HFFc6 (cell line): ENCODE measurements around the gene IQGAP3. TPM values are rescaled to one million over a fixed set of nuclear protein-coding genes. Genes with fewer than 3 reads are reported as not detected.
A peak's percentile ranks its signal among the peaks of the same experiment; 100 is the strongest.

Source experiments
- DNase-seq: peaks from one replicate; pipeline ENCODE4 v3.0.0-alpha.2; 2018
- H3K27ac Mint-ChIP-seq: 2 replicates; pipeline ENCODE4 v1.8.0; 2020; ENCODE audit warnings: mild to moderate bottlenecking, mixed read lengths
- H3K27me3 Mint-ChIP-seq: 2 replicates; pipeline ENCODE4 v1.8.0; 2021; ENCODE audit warnings: mild to moderate bottlenecking, moderate library complexity, mixed read lengths; ENCODE audit not compliant: insufficient read depth
- H3K36me3 Mint-ChIP-seq: 2 replicates; pipeline ENCODE4 v1.8.0; 2021; ENCODE audit warnings: low read depth, mixed read lengths
- H3K4me1 Mint-ChIP-seq: 2 replicates; pipeline ENCODE4 v1.8.0; 2020; ENCODE audit warnings: low read depth, mixed read lengths
- H3K4me3 Mint-ChIP-seq: 2 replicates; pipeline ENCODE4 v1.8.0; 2020; ENCODE audit warnings: mild to moderate bottlenecking, moderate library complexity, mixed read lengths
- H3K9me3 Mint-ChIP-seq: 2 replicates; pipeline ENCODE4 v1.8.0; 2020; ENCODE audit warnings: mild to moderate bottlenecking, mixed read lengths
- total RNA-seq, 6 experiments: library from RNA; stranded (reverse); fragmentation: NEBNext Ultra II Directional; extraction: Animal tissue kit (Norgen Biotek cat#: 25700); gene quantifications; 2 replicates in 1 of 6; 3 replicates in 5 of 6; pipeline ENCODE4 v1.2.3, GENCODE V29; 2021
- TF ChIP-seq, protein P1 (sequence below): fragments of 200-600 bp; sonication (generic); IDR thresholded peaks from 2 replicates; pipeline ENCODE4 v1.5.0; 2021; ENCODE audit warnings: antibody characterized with exemption, mild to moderate bottlenecking

Gene IQGAP3
- total RNA-seq, 6 experiments from 2014 or later, result 13.9 to 33.3 (median 29.0) TPM

DNA sequence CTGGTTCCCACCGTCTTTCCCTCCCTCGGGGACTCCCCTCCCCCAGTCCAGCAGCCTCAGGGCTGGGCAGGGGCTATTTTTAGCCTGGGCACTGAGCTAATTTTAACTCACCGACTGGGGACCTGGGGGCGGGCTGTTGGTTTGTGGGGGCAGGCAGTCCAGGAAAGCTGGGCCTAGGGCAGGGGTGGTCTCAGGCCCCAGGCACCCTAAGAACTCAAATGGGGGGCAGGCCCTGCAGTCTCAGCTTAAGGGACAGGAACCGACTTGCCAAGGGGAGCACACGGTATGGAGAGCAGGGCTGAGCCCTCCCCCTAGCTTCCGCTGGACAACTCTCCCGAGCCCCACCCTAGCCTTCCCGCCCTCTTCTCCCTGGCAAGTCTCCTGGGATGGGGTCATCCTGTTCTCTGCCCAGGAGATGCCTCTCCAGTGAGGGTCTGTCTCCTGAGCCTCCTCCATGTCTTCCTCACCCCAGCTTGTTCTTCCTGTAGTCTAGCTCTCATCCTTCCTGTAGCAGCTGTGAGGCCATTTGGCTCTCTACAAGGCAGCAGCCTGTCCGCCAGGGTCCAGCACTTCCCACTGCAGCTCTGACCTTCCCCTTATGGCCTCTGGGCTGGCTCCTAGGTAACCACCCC is 81.8 kb downstream of the IQGAP3 start:
- TF ChIP-seq, protein P1, sequence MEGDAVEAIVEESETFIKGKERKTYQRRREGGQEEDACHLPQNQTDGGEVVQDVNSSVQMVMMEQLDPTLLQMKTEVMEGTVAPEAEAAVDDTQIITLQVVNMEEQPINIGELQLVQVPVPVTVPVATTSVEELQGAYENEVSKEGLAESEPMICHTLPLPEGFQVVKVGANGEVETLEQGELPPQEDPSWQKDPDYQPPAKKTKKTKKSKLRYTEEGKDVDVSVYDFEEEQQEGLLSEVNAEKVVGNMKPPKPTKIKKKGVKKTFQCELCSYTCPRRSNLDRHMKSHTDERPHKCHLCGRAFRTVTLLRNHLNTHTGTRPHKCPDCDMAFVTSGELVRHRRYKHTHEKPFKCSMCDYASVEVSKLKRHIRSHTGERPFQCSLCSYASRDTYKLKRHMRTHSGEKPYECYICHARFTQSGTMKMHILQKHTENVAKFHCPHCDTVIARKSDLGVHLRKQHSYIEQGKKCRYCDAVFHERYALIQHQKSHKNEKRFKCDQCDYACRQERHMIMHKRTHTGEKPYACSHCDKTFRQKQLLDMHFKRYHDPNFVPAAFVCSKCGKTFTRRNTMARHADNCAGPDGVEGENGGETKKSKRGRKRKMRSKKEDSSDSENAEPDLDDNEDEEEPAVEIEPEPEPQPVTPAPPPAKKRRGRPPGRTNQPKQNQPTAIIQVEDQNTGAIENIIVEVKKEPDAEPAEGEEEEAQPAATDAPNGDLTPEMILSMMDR, result peak; percentile 70
- no peak for DNase-seq
- Mint-ChIP-seq H3K4me3 (peak overlapping the region; percentile 75), H3K9me3 (no peaks in the 10 kb centered on the region), H3K4me1 (peaks cover 83% of the 10 kb centered on the region), H3K36me3 (peaks cover 24% of the 10 kb centered on the region), H3K27ac (peak overlapping the region; percentile 80), H3K27me3 (peaks cover 8% of the 10 kb centered on the region; the same call in 1 of the 2 replicates)

DNA sequence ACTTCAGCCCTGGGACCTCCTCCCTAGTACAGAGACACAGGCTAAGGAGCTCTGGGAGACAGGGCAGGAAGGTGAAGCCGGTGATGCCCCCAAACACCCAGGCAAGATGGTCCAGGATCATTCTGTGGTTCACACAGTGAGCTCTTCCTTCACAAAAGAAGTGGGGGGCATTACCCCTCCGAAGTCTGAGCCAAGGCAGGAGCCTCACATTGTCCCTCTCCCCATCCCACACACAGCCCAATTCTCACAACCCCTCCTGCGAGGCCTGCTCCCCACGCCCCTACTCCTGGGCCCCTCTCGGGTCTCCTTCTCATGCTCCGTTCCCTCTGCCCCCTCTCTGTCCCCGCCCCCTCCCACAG is 82.5 kb downstream of the IQGAP3 start:
- Mint-ChIP-seq H3K4me1 (peaks cover 77% of the 10 kb centered on the region), H3K36me3 (peaks cover 20% of the 10 kb centered on the region), H3K27ac (peak overlapping the region; percentile 80), H3K9me3 (no peaks in the 10 kb centered on the region), H3K27me3 (peaks cover 8% of the 10 kb centered on the region; the same call in 1 of the 2 replicates), H3K4me3 (peak overlapping the region; percentile 75)
- TF ChIP-seq, protein P1, result no peak
- DNase-seq, result no peak

DNA sequence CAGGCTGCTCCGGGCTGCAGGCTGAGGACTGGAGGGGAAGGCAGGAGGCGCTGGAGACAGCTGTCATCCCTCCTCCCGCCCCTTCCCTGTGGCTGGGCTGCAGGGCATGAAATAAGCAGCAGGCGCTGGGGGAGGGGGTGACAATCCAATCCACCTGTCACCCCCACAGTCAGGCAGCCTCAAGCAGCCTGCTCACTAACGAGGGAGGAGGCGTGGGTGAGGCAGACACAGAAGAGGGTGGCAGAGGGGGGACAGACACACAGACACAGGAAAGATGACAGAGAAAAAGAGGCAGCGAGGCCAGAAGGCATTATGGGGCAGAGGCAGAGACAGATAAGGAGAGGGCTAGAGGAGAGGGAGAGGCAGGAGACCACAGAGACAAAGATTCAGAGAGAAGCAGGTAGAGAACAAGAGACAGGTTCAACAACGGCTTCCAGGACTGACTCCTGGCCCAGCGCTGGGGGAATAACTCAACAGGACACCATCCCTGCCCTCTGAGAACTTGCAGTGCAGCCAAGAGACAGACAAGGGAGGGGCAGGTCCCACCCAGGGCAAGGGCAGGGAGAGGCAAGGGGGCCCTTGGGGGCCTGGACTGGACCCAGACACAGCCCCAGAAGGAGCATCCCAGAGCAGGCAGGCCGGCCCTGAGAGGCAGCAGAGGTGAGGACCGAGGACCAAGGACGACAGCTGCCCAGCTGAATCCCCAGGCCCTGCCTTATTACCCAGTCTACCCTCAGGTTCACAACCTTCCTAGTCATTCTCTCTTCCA is 83.0 kb downstream of the IQGAP3 start:
- H3K27me3 Mint-ChIP-seq, result peaks cover 8% of the 10 kb centered on the region; the same call in 1 of the 2 replicates
- H3K4me1 Mint-ChIP-seq, result peaks cover 78% of the 10 kb centered on the region
- H3K4me3 Mint-ChIP-seq, result peak overlapping the region; percentile 75
- no peak for DNase-seq
- TF ChIP-seq, protein P1, result peak; percentile 50; the same call in 1 of the 2 replicates
- H3K27ac Mint-ChIP-seq, result peak overlapping the region; percentile 80
- peaks cover 19% of the 10 kb centered on the region for H3K36me3 Mint-ChIP-seq
- H3K9me3 Mint-ChIP-seq, result no peaks in the 10 kb centered on the region

DNA sequence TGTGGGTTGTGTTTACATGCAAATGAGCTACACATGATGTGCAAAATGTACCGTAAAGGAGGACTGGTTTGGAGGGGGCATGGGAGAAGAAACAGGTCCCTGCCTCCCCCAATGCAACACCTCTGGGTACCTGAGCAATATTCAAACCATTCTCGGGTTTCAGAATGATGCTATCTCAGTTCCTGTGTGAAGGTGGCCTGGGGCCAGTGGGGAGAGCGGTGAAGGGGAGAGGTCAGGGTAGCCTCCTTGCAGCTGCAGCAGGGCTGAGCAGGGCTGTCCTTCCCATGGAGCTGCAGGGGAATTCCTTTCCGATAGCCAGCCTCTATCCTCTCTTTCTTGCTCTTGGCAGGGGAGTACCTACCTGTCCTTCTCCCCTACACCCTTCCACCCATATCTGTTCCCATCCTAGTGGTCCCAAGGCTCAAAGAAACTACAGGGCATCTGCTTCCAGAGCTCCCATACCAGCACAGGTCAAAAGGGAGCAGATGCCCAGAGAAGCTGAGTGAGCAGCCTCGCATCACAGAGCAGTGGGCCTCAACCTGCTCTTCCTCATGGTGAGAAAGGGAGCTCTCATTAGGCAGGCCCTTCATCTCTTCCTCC is 83.7 kb downstream of the IQGAP3 start:
- TF ChIP-seq, protein P1, result no peak
- peaks cover 81% of the 10 kb centered on the region for H3K4me1 Mint-ChIP-seq

DNA sequence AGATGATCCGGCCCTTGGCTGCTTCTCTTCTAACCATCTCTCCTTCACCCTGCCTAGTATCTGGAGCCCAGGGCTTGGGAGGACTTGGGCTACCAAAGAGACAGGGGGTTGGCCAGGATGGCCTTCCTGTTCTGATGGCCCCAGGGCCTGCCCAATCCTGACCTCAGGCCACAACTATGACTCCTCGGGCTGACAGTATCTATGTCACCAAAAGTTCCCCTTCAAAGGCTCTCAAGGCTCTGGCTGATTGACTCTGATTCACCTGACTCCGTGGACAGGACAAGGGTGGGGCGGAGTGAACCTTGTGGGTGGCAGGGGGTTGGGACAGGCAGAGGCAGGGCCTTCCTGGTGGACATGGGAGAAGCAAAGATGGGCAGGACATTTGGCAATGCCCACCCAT is 84.5 kb downstream of the IQGAP3 start:
- Mint-ChIP-seq H3K27me3 (peaks cover 8% of the 10 kb centered on the region; the same call in 1 of the 2 replicates), H3K9me3 (no peaks in the 10 kb centered on the region), H3K4me1 (peaks cover 83% of the 10 kb centered on the region), H3K27ac (peak overlapping the region; percentile 53), H3K4me3 (no peak overlapping the region), H3K36me3 (peaks cover 18% of the 10 kb centered on the region)
- DNase-seq, result no peak
- TF ChIP-seq, protein P1, result no peak

More for the DNA sequence above, 83.7 kb downstream of the IQGAP3 start:
- Mint-ChIP-seq H3K27ac (peak overlapping the region; percentile 80; the same call in 1 of the 2 replicates), H3K9me3 (no peaks in the 10 kb centered on the region), H3K27me3 (peaks cover 8% of the 10 kb centered on the region; the same call in 1 of the 2 replicates), H3K4me3 (peak overlapping the region; percentile 24), H3K36me3 (peaks cover 19% of the 10 kb centered on the region)
- no peak for DNase-seq
